B cell (primary cell): ENCODE measurements around the gene SLC9A3.

Source experiments
- CTCF ChIP-seq: fragments of 200-600 bp; IDR thresholded peaks from one replicate; pipeline ENCODE4 v1.8.0; 2022; ENCODE audit warnings: antibody characterized with exemption, mild to moderate bottlenecking
- EZH2 ChIP-seq: IDR thresholded peaks from 2 replicates; pipeline ENCODE4 v1.6.1; 2012; ENCODE audit warnings: borderline replicate concordance, low read depth, mild to moderate bottlenecking, moderate library complexity, low read length; ENCODE audit not compliant: insufficient read depth, poor library complexity, severe bottlenecking

- TF ChIP-seq CTCF, result no peak
- TF ChIP-seq EZH2, result no peak
These were observed 85.1 kb downstream of the SLC9A3 start for GRCh38 chr5:439181-439580.
